HCT116 (cell line): Measurements from ENCODE around the gene CUX1. TPM values are rescaled to one million over a fixed set of nuclear protein-coding genes. Genes with fewer than 3 reads are reported as not detected.

ENCODE experiments used
- ATAC-seq: fragments of 200-7000 bp; cut with Tn5 transposase; 2 replicates; pipeline ENCODE4 v1.9.1; 2020; ENCODE audit warnings: mild to moderate bottlenecking, moderate library complexity
- BruUV-seq: library from RNA; stranded (reverse); fragments of 400-500 nt; replicated peaks from 2 replicates; lab custom pipeline; 2021; lab: Mats Ljungman, UMichigan
- CTCF ChIA-PET: fragments of 300-600 bp; sonication (Branson Sonifier 250); formaldehyde crosslinking; loops from one replicate; lab custom pipeline; 2021; ENCODE audit warnings: antibody characterized with exemption; lab: Charles Lee
- POLR2A ChIA-PET: fragments of 300-600, 350-600 bp; sonication (Branson Sonifier 250); formaldehyde crosslinking; loops from one replicate; lab custom pipeline; 2021; ENCODE audit warnings: antibody characterized with exemption; lab: Charles Lee
- RAD21 ChIA-PET, 2 experiments: fragments of 300-600 bp; sonication (Branson Sonifier 250); formaldehyde crosslinking; loops; one replicate each; lab custom pipeline; 2023; ENCODE audit warnings: low total read pairs in 2 of 2; ENCODE audit not compliant: uncharacterized antibody in 2 of 2, unreplicated experiment in 2 of 2, low non-redundant PET in 1 of 2; lab: Charles Lee
- DNase-seq: peaks from one replicate; pipeline ENCODE4 v3.0.0-alpha.2; 2010; ENCODE audit warnings: low read depth, low spot score
- H2AFZ ChIP-seq: fragments of 200-600 bp; shearing (Covaris generic), sonication (generic); 2 replicates; pipeline ENCODE4 v1.6.1; 2017; ENCODE audit warnings: low read depth, mixed run types, mixed read lengths, antibody characterized with exemption, low read length; ENCODE audit not compliant: poor library complexity, severe bottlenecking
- H3K27ac ChIP-seq: 2 replicates; pipeline ENCODE4 v1.5.1; 2012; ENCODE audit warnings: low read depth, low read length
- H3K27me3 ChIP-seq: fragments of 200-600 bp; sonication (generic); 2 replicates; pipeline ENCODE4 v1.6.1; 2016; ENCODE audit warnings: mixed run types, low read length, mixed read lengths; ENCODE audit not compliant: insufficient read depth
- H3K36me3 ChIP-seq, 2 experiments: fragments of 200-500 bp in 1 of 2; fragments of 200-600 bp in 1 of 2; sonication (Bioruptor generic) in 1 of 2; sonication (generic) in 1 of 2; 2 replicates each; pipeline versions ENCODE4 v1.5.1 to v1.6.1; 2014 to 2016; ENCODE audit warnings: low read length in 2 of 2, inconsistent platforms in 1 of 2, mixed read lengths in 1 of 2, mixed run types in 1 of 2; ENCODE audit not compliant: insufficient read depth in 2 of 2, control insufficient read depth in 1 of 2
- H3K4me1 ChIP-seq, 2 experiments: fragments of 200-600 bp in 1 of 2; sonication (generic) in 1 of 2; 2 replicates each; pipeline versions ENCODE4 v1.5.1 to v1.6.1; 2012 to 2017; ENCODE audit warnings: low read length in 2 of 2, inconsistent platforms in 1 of 2, mild to moderate bottlenecking in 1 of 2, mixed read lengths in 1 of 2, mixed run types in 1 of 2, moderate library complexity in 1 of 2; ENCODE audit not compliant: insufficient read depth in 2 of 2, control insufficient read depth in 1 of 2
- H3K4me2 ChIP-seq: fragments of 200-600 bp; sonication (generic); 2 replicates; pipeline ENCODE4 v1.6.1; 2017; ENCODE audit warnings: mixed run types, low read length, mixed read lengths
- H3K4me3 ChIP-seq, 2 experiments: fragments of 200-600 bp in 1 of 2; sonication (generic) in 1 of 2; replicated peaks in 1 of 2; 2 replicates each; pipeline ENCODE4 v1.5.1; 2011 to 2016; ENCODE audit warnings: low read length in 2 of 2, control low read depth in 1 of 2, low read depth in 1 of 2, mild to moderate bottlenecking in 1 of 2, mixed read lengths in 1 of 2, mixed run types in 1 of 2
- H3K79me2 ChIP-seq: fragments of 200-600 bp; sonication (generic); 2 replicates; pipeline ENCODE4 v1.6.1; 2017; ENCODE audit warnings: mild to moderate bottlenecking, mixed run types, low read length, moderate library complexity, mixed read lengths; ENCODE audit not compliant: insufficient read depth
- H3K9ac ChIP-seq: fragments of 200-600 bp; sonication (generic); 2 replicates; pipeline ENCODE4 v1.6.1; 2016; ENCODE audit warnings: low read length, mixed read lengths
- H3K9me2 ChIP-seq: fragments of 200-600 bp; sonication (generic), shearing (Covaris generic); 2 replicates; pipeline ENCODE4 v1.6.1; 2017; ENCODE audit warnings: mixed run types, mild to moderate bottlenecking, moderate library complexity; ENCODE audit not compliant: insufficient read depth
- H3K9me3 ChIP-seq, 2 experiments: fragments of 200-500 bp in 1 of 2; fragments of 200-600 bp in 1 of 2; sonication (Bioruptor generic) in 1 of 2; sonication (generic) in 1 of 2; 2 replicates each; pipeline ENCODE4 v1.6.1; 2014 to 2017; ENCODE audit warnings: low read length in 2 of 2, mixed read lengths in 2 of 2, inconsistent platforms in 1 of 2, low read depth in 1 of 2, mild to moderate bottlenecking in 1 of 2, mixed run types in 1 of 2, moderate library complexity in 1 of 2; ENCODE audit not compliant: control insufficient read depth in 1 of 2, insufficient read depth in 1 of 2
- H4K20me1 ChIP-seq: fragments of 200-600 bp; sonication (generic), shearing (Covaris generic); 2 replicates; pipeline ENCODE4 v1.6.1; 2017; ENCODE audit warnings: mixed run types, mild to moderate bottlenecking, moderate library complexity; ENCODE audit not compliant: insufficient read depth
- CBX3 ChIP-seq: IDR thresholded peaks from 2 replicates; pipeline ENCODE4 v1.6.1; 2012; ENCODE audit warnings: low read depth
- CEBPB ChIP-seq: IDR thresholded peaks from 2 replicates; pipeline ENCODE4 v1.6.1; 2012; ENCODE audit warnings: low read depth
- CTCF ChIP-seq, 3 experiments: fragments of 200-600 bp in 1 of 3; sonication (generic) in 1 of 3; IDR thresholded peaks in 2 of 3; conservative IDR thresholded peaks in 1 of 3; 2 replicates each; pipeline ENCODE4 v1.5.1; 2012 to 2017; ENCODE audit warnings: low read depth in 2 of 3, low read length in 2 of 3, antibody characterized with exemption in 1 of 3, borderline replicate concordance in 1 of 3, control low read depth in 1 of 3, mild to moderate bottlenecking in 1 of 3, mixed read lengths in 1 of 3, mixed run types in 1 of 3, moderate library complexity in 1 of 3; ENCODE audit not compliant: insufficient read depth in 1 of 3
- EGR1 ChIP-seq: IDR thresholded peaks from 2 replicates; pipeline ENCODE4 v1.6.1; 2012; ENCODE audit warnings: low read depth
- ELF1 ChIP-seq: IDR thresholded peaks from 2 replicates; pipeline ENCODE4 v1.6.1; 2012; ENCODE audit warnings: low read depth, borderline replicate concordance
- EZH2 ChIP-seq: fragments of 200-600 bp; sonication (generic); IDR thresholded peaks from 2 replicates; pipeline ENCODE4 v1.6.1; 2017; ENCODE audit warnings: antibody characterized with exemption, mixed run types
- EZH2phosphoT487 ChIP-seq: fragments of 200-600 bp; IDR thresholded peaks from 2 replicates; pipeline ENCODE4 v1.6.1; 2018; ENCODE audit warnings: antibody characterized with exemption, borderline replicate concordance
- FOSL1 ChIP-seq: IDR thresholded peaks from 2 replicates; pipeline ENCODE4 v1.6.1; 2012; ENCODE audit warnings: low read depth
- JUND ChIP-seq: IDR thresholded peaks from 2 replicates; pipeline ENCODE4 v1.6.1; 2012
- POLR2A ChIP-seq: IDR thresholded peaks from 2 replicates; pipeline ENCODE4 v1.7.0; 2011; ENCODE audit warnings: borderline replicate concordance; ENCODE audit not compliant: insufficient read depth, insufficient read length; ENCODE audit errors: extremely low read depth
- POLR2AphosphoS5 ChIP-seq: IDR thresholded peaks from 2 replicates; pipeline ENCODE4 v1.6.1; 2011; ENCODE audit warnings: mild to moderate bottlenecking, low read depth, low read length, moderate library complexity
- RAD21 ChIP-seq: IDR thresholded peaks from 2 replicates; pipeline ENCODE4 v1.6.1; 2012; ENCODE audit warnings: low read depth, mild to moderate bottlenecking
- SIN3A ChIP-seq: IDR thresholded peaks from 2 replicates; pipeline ENCODE4 v1.6.1; 2012; ENCODE audit warnings: low read depth
- SP1 ChIP-seq: IDR thresholded peaks from 2 replicates; pipeline ENCODE4 v1.6.1; 2012; ENCODE audit warnings: low read depth
- SRF ChIP-seq: IDR thresholded peaks from 2 replicates; pipeline ENCODE4 v1.6.1; 2012; ENCODE audit warnings: low read depth
- TCF7L2 ChIP-seq: IDR thresholded peaks from 2 replicates; pipeline ENCODE4 v1.7.0; 2011; ENCODE audit warnings: borderline replicate concordance, inconsistent platforms; ENCODE audit not compliant: insufficient read depth, insufficient read length; ENCODE audit errors: extremely low read depth
- YY1 ChIP-seq: IDR thresholded peaks from 2 replicates; pipeline ENCODE4 v1.6.1; 2011; ENCODE audit warnings: low read length, low read depth, moderate library complexity, mild to moderate bottlenecking; ENCODE audit not compliant: insufficient replicate concordance; ENCODE audit errors: extremely low read depth
- ZFX ChIP-seq: fragments of 450-650 bp; IDR thresholded peaks from 2 replicates; pipeline ENCODE4 v1.6.1; 2017
- ZNF274 ChIP-seq: fragments of 200-500 bp; sonication (Bioruptor generic); IDR thresholded peaks from 2 replicates; pipeline ENCODE4 v1.6.1; 2014; ENCODE audit warnings: mild to moderate bottlenecking, low read depth, low read length, inconsistent platforms
- intact Hi-C: fragments of 100-400 bp; cut with micrococcal nuclease; formaldehyde crosslinking; loops from 2 replicates; pipeline ENCODE4 v1.10.0; 2022
- total RNA-seq: library from RNA; stranded (reverse); gene quantifications from one replicate; pipeline ENCODE4 v1.2.1, GENCODE V29; 2021; ENCODE audit not compliant: unreplicated experiment
- TF ChIP-seq, protein P1 (sequence below): IDR thresholded peaks from 2 replicates; pipeline ENCODE4 v1.6.1; 2012
- TF ChIP-seq, protein P2 (sequence below): IDR thresholded peaks from 2 replicates; pipeline ENCODE4 v1.6.1; 2012
- TF ChIP-seq, protein P3 (sequence below): IDR thresholded peaks from 2 replicates; pipeline ENCODE4 v1.6.1; 2011; ENCODE audit warnings: mild to moderate bottlenecking, low read length, moderate library complexity; ENCODE audit not compliant: insufficient replicate concordance; ENCODE audit errors: extremely low read depth

The CUX1 gene
- total RNA-seq, 1 experiment from 2014 or later = 68.9 TPM

DNA sequence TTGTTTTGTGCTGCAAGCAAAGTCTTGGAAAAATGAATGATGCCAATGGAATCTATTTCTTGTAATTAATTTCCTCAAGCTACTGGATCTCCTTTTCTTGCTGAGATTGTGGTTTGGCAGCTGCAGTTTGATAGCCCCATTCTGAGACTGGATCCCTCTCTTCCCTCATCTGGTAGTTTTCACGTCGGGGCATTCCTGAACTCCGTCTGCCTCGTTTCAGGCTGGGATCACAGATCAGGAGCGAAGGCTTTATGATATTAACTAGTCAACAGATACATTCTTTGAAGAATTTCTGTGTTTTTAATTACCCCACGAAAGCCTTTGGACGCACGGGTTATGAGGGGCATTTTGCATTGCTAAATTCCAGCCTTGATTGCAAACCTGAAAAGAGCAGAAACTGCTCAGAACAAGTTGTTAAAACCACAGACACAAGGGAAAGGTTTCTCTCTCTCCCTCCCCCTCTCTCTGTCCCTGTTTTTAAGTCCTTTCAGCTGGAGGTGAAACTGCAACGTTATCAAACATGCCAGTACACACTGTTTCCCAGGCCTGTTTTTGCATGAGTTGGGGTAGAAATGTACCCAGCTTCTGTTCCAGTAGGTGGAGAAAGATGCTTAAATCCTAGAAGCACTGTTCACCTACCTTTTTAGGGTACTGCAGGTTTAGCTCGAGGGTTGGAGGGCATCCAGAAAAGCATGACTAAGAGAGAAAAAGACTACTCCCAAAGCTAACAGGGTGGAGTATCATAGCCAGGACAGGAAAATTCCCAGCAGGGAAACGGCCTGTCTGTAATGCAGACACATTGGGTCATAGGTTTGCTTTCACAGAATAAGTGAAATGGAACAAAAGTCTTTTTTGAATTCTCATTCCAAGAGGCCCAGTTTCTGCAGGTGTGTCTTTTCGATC, 124.3 kb downstream of the CUX1 start:
- ChIA-PET POLR2A (no interaction called here), CTCF (interaction anchor here (1.1 kb wide), 1 partner anchor 71 kb away, joined by 3 read pairs; no protein-coding TSS in a partner anchor), RAD21 (interaction anchor here in 1 of 2 experiments (0.5 kb wide), 1 partner anchor 86 kb away, joined by 4 read pairs; no protein-coding TSS in a partner anchor)
- H3K9me3 ChIP-seq = no peaks in the 10 kb centered on the region
- peak overlapping the region; percentile 65 for H3K27ac ChIP-seq
- intact Hi-C loops = no loop called here
- H3K4me2 ChIP-seq = peak overlapping the region; percentile 87
- DNase-seq (peak; percentile 74), ATAC-seq (peak; percentile 84)
- no peak overlapping the region for H2AFZ ChIP-seq
- peaks cover 47 to 70% of the 10 kb centered on the region in 2 experiments for H3K4me1 ChIP-seq
- peaks cover 54% of the 10 kb centered on the region for H3K79me2 ChIP-seq
- no peaks in the 10 kb centered on the region for H4K20me1 ChIP-seq
- H3K9ac ChIP-seq = peak overlapping the region; percentile 55
- no peaks in the 10 kb centered on the region for H3K9me2 ChIP-seq
- BruUV-seq = no TSS peak
- peak overlapping the region; percentile 5 to 35 for H3K4me3 ChIP-seq
- no peaks in the 10 kb centered on the region for H3K36me3 ChIP-seq
- H3K27me3 ChIP-seq = no peaks in the 10 kb centered on the region
- no peak for TF ChIP-seq YY1
- peak; percentile 85 for TF ChIP-seq SP1
- no peak for TF ChIP-seq EZH2phosphoT487
- TF ChIP-seq POLR2A = no peak
- TF ChIP-seq EGR1 = no peak
- no peak for TF ChIP-seq ZFX
- peak; percentile 84 for TF ChIP-seq SRF
- TF ChIP-seq, protein P1, sequence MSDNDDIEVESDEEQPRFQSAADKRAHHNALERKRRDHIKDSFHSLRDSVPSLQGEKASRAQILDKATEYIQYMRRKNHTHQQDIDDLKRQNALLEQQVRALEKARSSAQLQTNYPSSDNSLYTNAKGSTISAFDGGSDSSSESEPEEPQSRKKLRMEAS = no peak
- TF ChIP-seq, protein P2, sequence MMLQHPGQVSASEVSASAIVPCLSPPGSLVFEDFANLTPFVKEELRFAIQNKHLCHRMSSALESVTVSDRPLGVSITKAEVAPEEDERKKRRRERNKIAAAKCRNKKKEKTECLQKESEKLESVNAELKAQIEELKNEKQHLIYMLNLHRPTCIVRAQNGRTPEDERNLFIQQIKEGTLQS = no peak
- TF ChIP-seq TCF7L2 = no peak
- TF ChIP-seq, protein P3, sequence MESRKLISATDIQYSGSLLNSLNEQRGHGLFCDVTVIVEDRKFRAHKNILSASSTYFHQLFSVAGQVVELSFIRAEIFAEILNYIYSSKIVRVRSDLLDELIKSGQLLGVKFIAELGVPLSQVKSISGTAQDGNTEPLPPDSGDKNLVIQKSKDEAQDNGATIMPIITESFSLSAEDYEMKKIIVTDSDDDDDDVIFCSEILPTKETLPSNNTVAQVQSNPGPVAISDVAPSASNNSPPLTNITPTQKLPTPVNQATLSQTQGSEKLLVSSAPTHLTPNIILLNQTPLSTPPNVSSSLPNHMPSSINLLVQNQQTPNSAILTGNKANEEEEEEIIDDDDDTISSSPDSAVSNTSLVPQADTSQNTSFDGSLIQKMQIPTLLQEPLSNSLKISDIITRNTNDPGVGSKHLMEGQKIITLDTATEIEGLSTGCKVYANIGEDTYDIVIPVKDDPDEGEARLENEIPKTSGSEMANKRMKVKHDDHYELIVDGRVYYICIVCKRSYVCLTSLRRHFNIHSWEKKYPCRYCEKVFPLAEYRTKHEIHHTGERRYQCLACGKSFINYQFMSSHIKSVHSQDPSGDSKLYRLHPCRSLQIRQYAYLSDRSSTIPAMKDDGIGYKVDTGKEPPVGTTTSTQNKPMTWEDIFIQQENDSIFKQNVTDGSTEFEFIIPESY = no peak
- no peak for TF ChIP-seq CEBPB
- TF ChIP-seq ZNF274 = no peak
- TF ChIP-seq CTCF (IDR thresholded peaks at IDR 0.05 in 2 of 3, conservative IDR thresholded peaks at IDR 0.05 in 1 of 3; ENCODE audit: borderline replicate concordance in 1 of 3, insufficient read depth in 1 of 3, low read depth in 2 of 3, low read length in 2 of 3) = no peak
- no peak for TF ChIP-seq EZH2
- no peak for TF ChIP-seq SIN3A
- no peak for TF ChIP-seq ELF1
- peak; percentile 70 for TF ChIP-seq RAD21
- TF ChIP-seq JUND = peak; percentile 80
- TF ChIP-seq POLR2AphosphoS5 = peak; percentile 59; the same call in 1 of the 2 replicates
- peak; percentile 60; the same call in 1 of the 2 replicates for TF ChIP-seq CBX3
- peak; percentile 74 for TF ChIP-seq FOSL1
